ENCODE measurements around the gene FHIT.

Gene FHIT

DNA sequence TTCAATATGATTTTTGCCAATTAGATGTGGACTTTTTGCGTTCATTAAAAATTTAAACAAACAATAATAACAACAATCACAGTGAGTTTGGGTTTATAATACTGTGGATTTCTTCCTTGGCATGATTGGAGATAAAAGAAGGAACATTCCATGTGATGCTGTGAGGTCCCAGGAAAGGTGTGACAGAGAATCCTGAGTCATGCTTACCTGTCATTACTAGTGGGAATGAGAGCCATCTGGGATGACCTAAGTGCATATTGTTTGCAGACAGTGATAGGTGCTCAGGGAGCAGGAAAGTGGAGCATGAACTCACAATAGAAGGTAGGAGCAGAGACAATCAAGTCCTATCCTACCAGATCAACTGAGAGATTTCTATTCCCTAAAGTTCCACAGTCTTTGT lies 1434.9 kb downstream of the FHIT start:
- no peaks in the 10 kb centered on the region for H3K9me3 ChIP-seq (ENCODE audit: control insufficient read depth, insufficient read depth, low read length)
- no peaks in the 10 kb centered on the region for H3K79me2 ChIP-seq (ENCODE audit: control insufficient read depth, low read length)
- no peak for TF ChIP-seq EZH2phosphoT487 (IDR thresholded peaks at IDR 0.05; ENCODE audit: borderline replicate concordance, low read length)
- TF ChIP-seq, protein P1, sequence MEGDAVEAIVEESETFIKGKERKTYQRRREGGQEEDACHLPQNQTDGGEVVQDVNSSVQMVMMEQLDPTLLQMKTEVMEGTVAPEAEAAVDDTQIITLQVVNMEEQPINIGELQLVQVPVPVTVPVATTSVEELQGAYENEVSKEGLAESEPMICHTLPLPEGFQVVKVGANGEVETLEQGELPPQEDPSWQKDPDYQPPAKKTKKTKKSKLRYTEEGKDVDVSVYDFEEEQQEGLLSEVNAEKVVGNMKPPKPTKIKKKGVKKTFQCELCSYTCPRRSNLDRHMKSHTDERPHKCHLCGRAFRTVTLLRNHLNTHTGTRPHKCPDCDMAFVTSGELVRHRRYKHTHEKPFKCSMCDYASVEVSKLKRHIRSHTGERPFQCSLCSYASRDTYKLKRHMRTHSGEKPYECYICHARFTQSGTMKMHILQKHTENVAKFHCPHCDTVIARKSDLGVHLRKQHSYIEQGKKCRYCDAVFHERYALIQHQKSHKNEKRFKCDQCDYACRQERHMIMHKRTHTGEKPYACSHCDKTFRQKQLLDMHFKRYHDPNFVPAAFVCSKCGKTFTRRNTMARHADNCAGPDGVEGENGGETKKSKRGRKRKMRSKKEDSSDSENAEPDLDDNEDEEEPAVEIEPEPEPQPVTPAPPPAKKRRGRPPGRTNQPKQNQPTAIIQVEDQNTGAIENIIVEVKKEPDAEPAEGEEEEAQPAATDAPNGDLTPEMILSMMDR (IDR thresholded peaks at IDR 0.05; ENCODE audit: low read depth, low read length, poor library complexity, severe bottlenecking): no peak
- no peaks in the 10 kb centered on the region for H3K27me3 ChIP-seq (ENCODE audit: control insufficient read depth, low read length)
- no peaks in the 10 kb centered on the region for H3F3A ChIP-seq (ENCODE audit: control insufficient read depth, insufficient read depth)
- no peak overlapping the region for H3K4me3 ChIP-seq (ENCODE audit: low read length)
- peaks cover 9% of the 10 kb centered on the region for H3K4me1 ChIP-seq (ENCODE audit: control insufficient read depth, low read length)
- no peaks in the 10 kb centered on the region for H3K9me2 ChIP-seq (replicated peaks; ENCODE audit: control insufficient read depth, low read length)
- H3K27ac ChIP-seq (ENCODE audit: low read depth, low read length): no peak overlapping the region
- no peak overlapping the region for H3K4me2 ChIP-seq (ENCODE audit: low read length)
- H3K36me3 ChIP-seq (ENCODE audit: control insufficient read depth, low read length): no peaks in the 10 kb centered on the region
- no peaks in the 10 kb centered on the region for H4K20me1 ChIP-seq (ENCODE audit: control insufficient read depth, insufficient read depth, low read depth, low read length)

DNA sequence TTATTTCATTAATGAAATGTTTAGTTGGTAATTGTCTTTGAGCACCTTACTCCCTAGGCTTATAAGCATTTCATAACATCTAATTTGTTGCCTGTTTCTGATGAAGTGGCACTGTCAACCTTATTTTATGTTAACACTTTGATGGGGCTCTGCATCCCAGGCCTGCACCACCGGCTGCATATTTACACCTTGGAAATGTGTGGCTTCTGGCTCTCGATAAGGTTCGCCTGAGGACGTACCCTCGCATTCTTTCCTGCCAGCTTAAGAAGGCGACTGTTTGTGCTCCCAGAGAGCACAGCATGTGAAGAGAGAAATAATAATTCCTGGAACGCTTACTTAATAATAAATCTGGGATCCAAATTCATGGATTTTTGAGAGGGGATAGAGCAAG lies 1438.1 kb downstream of the FHIT start:
- no peaks in the 10 kb centered on the region for H4K20me1 ChIP-seq (ENCODE audit: control insufficient read depth, insufficient read depth, low read depth, low read length)
- no peak overlapping the region for H3K4me2 ChIP-seq (ENCODE audit: low read length)
- TF ChIP-seq, protein P1 (IDR thresholded peaks at IDR 0.05; ENCODE audit: low read depth, low read length, poor library complexity, severe bottlenecking): no peak
- no peak for TF ChIP-seq EZH2phosphoT487 (IDR thresholded peaks at IDR 0.05; ENCODE audit: borderline replicate concordance, low read length)
- H3F3A ChIP-seq (ENCODE audit: control insufficient read depth, insufficient read depth): no peaks in the 10 kb centered on the region
- H3K27me3 ChIP-seq (ENCODE audit: control insufficient read depth, low read length): no peaks in the 10 kb centered on the region
- H3K27ac ChIP-seq (ENCODE audit: low read depth, low read length): no peak overlapping the region
- H3K79me2 ChIP-seq (ENCODE audit: control insufficient read depth, low read length): no peaks in the 10 kb centered on the region
- peaks cover 19% of the 10 kb centered on the region for H3K4me1 ChIP-seq (ENCODE audit: control insufficient read depth, low read length)
- H3K36me3 ChIP-seq (ENCODE audit: control insufficient read depth, low read length): no peaks in the 10 kb centered on the region
- H3K9me3 ChIP-seq (ENCODE audit: control insufficient read depth, insufficient read depth, low read length): no peaks in the 10 kb centered on the region
- H3K9me2 ChIP-seq (replicated peaks; ENCODE audit: control insufficient read depth, low read length): no peaks in the 10 kb centered on the region
- H3K4me3 ChIP-seq (ENCODE audit: low read length): no peak overlapping the region

DNA sequence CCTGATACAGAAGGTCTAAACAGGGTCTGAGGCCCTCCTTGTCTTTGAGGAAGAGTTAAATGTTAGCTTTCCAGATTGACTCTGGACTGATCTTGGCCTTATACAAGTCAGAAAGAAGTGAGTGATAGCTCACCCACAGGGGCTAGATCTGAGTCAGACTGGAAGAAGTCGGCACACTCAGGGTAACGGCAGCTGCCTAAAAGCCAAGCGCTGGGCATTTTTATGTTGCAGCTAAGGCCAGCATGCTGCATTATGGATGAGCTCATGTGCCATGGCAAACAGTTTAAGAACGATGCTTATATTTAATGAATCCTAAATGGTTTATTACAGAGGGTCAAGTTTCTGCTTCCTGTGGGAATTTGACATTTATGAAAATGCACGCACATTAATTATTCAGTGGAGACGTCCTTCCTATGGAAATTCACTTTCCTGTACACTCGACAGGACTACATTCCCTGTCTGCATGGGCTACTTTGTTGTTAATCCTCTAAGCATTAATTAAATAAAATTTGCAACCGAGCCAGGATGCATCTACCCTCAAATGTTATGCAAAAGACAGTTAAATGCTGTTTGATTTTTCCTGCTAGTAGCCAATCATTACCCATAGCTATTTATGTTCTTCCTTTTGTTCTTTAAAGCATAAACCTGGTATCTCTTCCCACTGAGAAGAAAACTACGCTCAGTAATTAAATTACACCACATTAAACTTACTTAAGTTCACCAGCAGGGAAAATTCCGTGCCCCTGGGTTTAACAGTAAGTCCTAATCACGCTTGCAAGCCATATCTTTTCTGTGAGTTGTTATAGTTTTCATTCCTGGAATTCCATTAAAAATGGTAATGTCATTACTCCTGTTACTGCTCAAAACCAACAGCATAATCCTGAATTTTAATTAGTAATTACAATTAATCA lies 1438.8 kb downstream of the FHIT start:
- H4K20me1 ChIP-seq (ENCODE audit: control insufficient read depth, insufficient read depth, low read depth, low read length): no peaks in the 10 kb centered on the region
- no peak overlapping the region for H3K4me2 ChIP-seq (ENCODE audit: low read length)
- H3F3A ChIP-seq (ENCODE audit: control insufficient read depth, insufficient read depth): no peaks in the 10 kb centered on the region
- no peaks in the 10 kb centered on the region for H3K9me3 ChIP-seq (ENCODE audit: control insufficient read depth, insufficient read depth, low read length)
- H3K4me3 ChIP-seq (ENCODE audit: low read length): no peak overlapping the region
- H3K9me2 ChIP-seq (replicated peaks; ENCODE audit: control insufficient read depth, low read length): no peaks in the 10 kb centered on the region
- H3K27ac ChIP-seq (ENCODE audit: low read depth, low read length): no peak overlapping the region
- H3K4me1 ChIP-seq (ENCODE audit: control insufficient read depth, low read length): peaks cover 19% of the 10 kb centered on the region
- H3K79me2 ChIP-seq (ENCODE audit: control insufficient read depth, low read length): no peaks in the 10 kb centered on the region
- no peak for TF ChIP-seq EZH2phosphoT487 (IDR thresholded peaks at IDR 0.05; ENCODE audit: borderline replicate concordance, low read length)
- TF ChIP-seq, protein P1 (IDR thresholded peaks at IDR 0.05; ENCODE audit: low read depth, low read length, poor library complexity, severe bottlenecking): no peak
- no peaks in the 10 kb centered on the region for H3K36me3 ChIP-seq (ENCODE audit: control insufficient read depth, low read length)
- no peaks in the 10 kb centered on the region for H3K27me3 ChIP-seq (ENCODE audit: control insufficient read depth, low read length)
